Measurements from ENCODE around the gene UBALD2.

GRCh38 chr17:76264755-76265623, at the start of gene UBALD2:
- TF ChIP-seq, protein P1, sequence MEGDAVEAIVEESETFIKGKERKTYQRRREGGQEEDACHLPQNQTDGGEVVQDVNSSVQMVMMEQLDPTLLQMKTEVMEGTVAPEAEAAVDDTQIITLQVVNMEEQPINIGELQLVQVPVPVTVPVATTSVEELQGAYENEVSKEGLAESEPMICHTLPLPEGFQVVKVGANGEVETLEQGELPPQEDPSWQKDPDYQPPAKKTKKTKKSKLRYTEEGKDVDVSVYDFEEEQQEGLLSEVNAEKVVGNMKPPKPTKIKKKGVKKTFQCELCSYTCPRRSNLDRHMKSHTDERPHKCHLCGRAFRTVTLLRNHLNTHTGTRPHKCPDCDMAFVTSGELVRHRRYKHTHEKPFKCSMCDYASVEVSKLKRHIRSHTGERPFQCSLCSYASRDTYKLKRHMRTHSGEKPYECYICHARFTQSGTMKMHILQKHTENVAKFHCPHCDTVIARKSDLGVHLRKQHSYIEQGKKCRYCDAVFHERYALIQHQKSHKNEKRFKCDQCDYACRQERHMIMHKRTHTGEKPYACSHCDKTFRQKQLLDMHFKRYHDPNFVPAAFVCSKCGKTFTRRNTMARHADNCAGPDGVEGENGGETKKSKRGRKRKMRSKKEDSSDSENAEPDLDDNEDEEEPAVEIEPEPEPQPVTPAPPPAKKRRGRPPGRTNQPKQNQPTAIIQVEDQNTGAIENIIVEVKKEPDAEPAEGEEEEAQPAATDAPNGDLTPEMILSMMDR (IDR thresholded peaks at IDR 0.05; ENCODE audit: borderline replicate concordance, extremely low read depth, low read length, poor library complexity, severe bottlenecking): no peak
- TF ChIP-seq EZH2 (IDR thresholded peaks at IDR 0.05; ENCODE audit: borderline replicate concordance, low read depth, low read length, severe bottlenecking): peak; percentile 50

Data from DND-41 (cell line).